RWPE2 (cell line): ENCODE measurements around the gene SMIM10L2A.
"Not testable (repeated sequence)": the region's sequence is repeated elsewhere in the genome, so short reads cannot be mapped to it uniquely, and the experiment has no call there.

Experiments
- ATAC-seq: fragments of 200-7000 bp; cut with Tn5 transposase; 3 replicates; pipeline ENCODE4 v1.9.1; 2021; ENCODE audit warnings: low read depth
- DNase-seq: peaks from one replicate; pipeline ENCODE4 v3.0.0-alpha.2; 2020; ENCODE audit warnings: low spot score
- H3K27ac ChIP-seq: fragments of 450-650 bp; 2 replicates; pipeline ENCODE4 v1.5.1; 2017; ENCODE audit warnings: mild to moderate bottlenecking; ENCODE audit not compliant: poor library complexity, severe bottlenecking
- H3K27me3 ChIP-seq: fragments of 250-450 bp; sonication (Bioruptor Pico); 2 replicates; pipeline ENCODE4 v1.5.1; 2021; ENCODE audit warnings: mild to moderate bottlenecking, moderate library complexity; ENCODE audit not compliant: insufficient read depth, poor library complexity, severe bottlenecking
- H3K36me3 ChIP-seq: fragments of 250-450 bp; sonication (Bioruptor Pico); 2 replicates; pipeline ENCODE4 v1.5.1; 2020; ENCODE audit warnings: low read depth, mild to moderate bottlenecking, moderate library complexity
- H3K4me1 ChIP-seq: fragments of 250-450 bp; sonication (Bioruptor Pico); 2 replicates; pipeline ENCODE4 v1.5.1; 2021; ENCODE audit warnings: mild to moderate bottlenecking, moderate library complexity; ENCODE audit not compliant: insufficient read depth, poor library complexity, severe bottlenecking
- H3K4me3 ChIP-seq: fragments of 250-450 bp; sonication (Bioruptor Pico); 2 replicates; pipeline ENCODE4 v1.5.1; 2021; ENCODE audit warnings: mild to moderate bottlenecking, moderate library complexity; ENCODE audit not compliant: severe bottlenecking
- H3K9me3 ChIP-seq: fragments of 250-450 bp; sonication (Bioruptor Pico); 2 replicates; pipeline ENCODE4 v1.5.1; 2021; ENCODE audit warnings: mild to moderate bottlenecking, moderate library complexity; ENCODE audit not compliant: severe bottlenecking
- TF ChIP-seq, protein P1 (sequence below): fragments of 450-650 bp; IDR thresholded peaks from one replicate; pipeline ENCODE4 v1.5.1; 2017; ENCODE audit warnings: mild to moderate bottlenecking, moderate library complexity; ENCODE audit not compliant: poor library complexity, severe bottlenecking

SMIM10L2A gene

DNA sequence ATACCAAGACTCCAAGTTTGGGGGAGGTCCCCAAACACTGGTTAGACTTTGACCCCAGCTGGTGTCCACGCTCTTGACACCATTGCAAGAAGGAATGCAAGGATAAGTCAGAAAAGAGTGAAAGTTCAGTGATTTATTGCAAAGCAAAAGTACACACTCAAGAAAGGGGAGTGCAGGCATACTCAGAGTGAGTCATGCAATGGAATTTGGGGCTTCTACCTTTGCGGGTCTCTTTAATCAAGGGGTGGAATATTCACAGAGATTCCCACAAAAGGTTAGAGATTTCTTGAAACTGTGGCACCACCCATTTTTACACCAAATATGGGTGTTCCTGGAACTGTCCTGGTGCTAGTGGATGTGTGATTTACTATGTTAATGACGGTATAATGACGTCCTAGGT, 5.2 kb upstream of the SMIM10L2A start:
- Histone ChIP-seq H3K4me1 (peaks cover 3% of the 10 kb centered on the region), H3K4me3 (no peak overlapping the region), H3K9me3 (no peaks in the 10 kb centered on the region), H3K27ac (no peak overlapping the region), H3K27me3 (no peaks in the 10 kb centered on the region), H3K36me3 (no peaks in the 10 kb centered on the region)
- no peak for DNase-seq
- TF ChIP-seq, protein P1, sequence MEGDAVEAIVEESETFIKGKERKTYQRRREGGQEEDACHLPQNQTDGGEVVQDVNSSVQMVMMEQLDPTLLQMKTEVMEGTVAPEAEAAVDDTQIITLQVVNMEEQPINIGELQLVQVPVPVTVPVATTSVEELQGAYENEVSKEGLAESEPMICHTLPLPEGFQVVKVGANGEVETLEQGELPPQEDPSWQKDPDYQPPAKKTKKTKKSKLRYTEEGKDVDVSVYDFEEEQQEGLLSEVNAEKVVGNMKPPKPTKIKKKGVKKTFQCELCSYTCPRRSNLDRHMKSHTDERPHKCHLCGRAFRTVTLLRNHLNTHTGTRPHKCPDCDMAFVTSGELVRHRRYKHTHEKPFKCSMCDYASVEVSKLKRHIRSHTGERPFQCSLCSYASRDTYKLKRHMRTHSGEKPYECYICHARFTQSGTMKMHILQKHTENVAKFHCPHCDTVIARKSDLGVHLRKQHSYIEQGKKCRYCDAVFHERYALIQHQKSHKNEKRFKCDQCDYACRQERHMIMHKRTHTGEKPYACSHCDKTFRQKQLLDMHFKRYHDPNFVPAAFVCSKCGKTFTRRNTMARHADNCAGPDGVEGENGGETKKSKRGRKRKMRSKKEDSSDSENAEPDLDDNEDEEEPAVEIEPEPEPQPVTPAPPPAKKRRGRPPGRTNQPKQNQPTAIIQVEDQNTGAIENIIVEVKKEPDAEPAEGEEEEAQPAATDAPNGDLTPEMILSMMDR, result no peak
- peak; percentile 71 for ATAC-seq

DNA sequence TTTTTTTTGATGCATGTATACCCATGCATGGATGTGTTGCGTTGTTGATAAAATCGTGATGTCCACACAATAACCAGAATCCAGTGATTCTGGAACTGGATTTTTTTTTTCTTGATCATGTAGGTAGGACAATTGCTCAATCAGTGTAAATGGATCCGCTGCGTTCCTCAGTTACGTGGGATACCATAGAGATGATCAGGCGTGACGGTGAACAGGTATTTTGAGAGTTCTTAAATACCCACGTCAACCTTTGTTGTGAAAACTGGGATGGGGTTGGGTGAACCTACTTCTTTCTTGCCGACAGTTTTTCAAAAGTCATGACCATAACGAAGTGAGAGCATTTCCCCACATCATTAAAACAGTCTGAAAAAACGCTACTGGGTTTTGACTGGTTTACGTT, 913 bp upstream of the SMIM10L2A start:
- H3K4me1 ChIP-seq, result peaks cover 3% of the 10 kb centered on the region
- H3K9me3 ChIP-seq, result no peaks in the 10 kb centered on the region
- TF ChIP-seq, protein P1, result no peak
- no peaks in the 10 kb centered on the region for H3K36me3 ChIP-seq
- H3K27ac ChIP-seq, result no peak overlapping the region
- DNase-seq (no peak), ATAC-seq (no peak)
- H3K27me3 ChIP-seq, result no peaks in the 10 kb centered on the region
- no peak overlapping the region for H3K4me3 ChIP-seq

DNA sequence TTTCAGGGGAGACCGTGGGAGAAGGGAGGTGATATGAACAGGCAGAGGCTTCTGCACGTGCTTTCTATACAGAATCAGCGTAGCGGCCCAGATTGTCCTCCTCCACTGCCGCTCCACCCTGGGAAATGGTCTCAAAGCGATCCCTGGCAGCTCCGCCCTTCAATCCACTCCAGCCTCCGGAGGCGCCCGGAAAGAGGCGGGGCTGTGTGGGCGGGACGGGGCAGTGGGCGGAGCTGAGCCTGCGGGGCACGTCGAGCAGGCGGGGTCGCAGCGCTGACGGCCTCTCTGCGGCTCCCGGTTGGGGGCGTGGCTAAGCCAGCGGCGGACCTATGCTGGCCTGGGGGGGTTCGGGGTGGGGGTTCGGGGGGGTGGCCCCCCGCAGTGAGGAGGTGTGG, 210 bp upstream of the SMIM10L2A start:
- DNase-seq, result peak; percentile 66
- H3K36me3 ChIP-seq, result no peaks in the 10 kb centered on the region
- H3K4me1 ChIP-seq, result no peaks in the 10 kb centered on the region
- no peaks in the 10 kb centered on the region for H3K9me3 ChIP-seq
- no peaks in the 10 kb centered on the region for H3K27me3 ChIP-seq
- peak; percentile 73 for ATAC-seq
- TF ChIP-seq, protein P1, result no peak
- H3K27ac ChIP-seq, result no peak overlapping the region
- H3K4me3 ChIP-seq, result peak overlapping the region; percentile 45

DNA sequence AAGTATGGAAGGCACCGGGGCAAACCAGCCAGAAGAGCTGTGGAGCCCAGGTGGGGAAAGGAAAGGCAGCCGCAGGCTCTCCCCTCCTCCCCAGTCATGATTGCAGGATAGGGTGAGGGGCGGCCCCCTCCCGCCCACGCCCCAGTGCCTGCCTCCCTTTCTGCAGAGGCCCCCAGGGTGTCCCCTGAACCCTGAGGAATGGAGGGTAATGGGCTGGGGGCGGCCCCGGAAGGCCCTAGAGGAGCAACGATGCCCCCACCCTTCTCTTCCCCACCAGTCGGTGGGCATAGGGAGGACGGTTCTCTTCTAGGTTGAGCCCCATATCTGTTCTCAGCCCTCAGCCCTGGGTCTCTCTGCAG, 1.0 kb downstream of the SMIM10L2A start:
- H3K36me3 ChIP-seq, H3K9me3 ChIP-seq, H3K27me3 ChIP-seq, H3K4me1 ChIP-seq, DNase-seq, H3K27ac ChIP-seq, ATAC-seq, H3K4me3 ChIP-seq: not testable (repeated sequence)

DNA sequence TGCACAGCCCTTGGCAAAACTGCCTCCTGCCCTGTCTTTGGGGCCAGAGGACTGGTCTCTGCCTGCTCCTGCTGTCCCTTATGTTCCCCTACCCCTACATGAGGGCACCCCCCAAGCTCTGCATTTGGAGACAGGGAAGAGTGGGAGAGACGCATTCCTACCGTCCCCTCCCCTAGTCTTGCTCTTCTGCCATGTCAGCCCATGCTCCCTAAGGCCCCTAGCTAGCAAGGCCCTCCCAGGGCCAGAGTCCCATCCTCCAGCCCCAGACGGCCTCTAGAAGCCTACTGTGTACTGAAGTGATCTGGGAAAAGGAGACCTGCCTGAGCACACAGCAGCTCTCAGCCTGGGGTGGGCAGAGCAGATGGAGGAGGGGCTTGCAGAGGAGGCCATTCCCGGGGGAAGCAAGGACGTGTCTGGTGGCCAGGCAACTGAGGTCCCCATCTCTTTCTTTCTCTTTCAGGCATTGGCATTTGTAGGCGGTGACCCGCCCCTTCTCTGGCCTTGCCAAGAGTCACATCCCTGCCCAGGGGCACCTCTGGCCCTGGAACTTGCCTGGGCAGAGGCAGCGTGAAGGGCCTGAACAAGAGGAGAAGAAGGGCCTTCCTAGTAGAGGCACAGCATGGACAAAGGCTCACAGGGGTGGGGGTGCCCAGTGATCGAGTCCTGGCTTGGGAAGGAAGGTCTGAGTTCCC, 1.6 kb downstream of the SMIM10L2A start:
- ATAC-seq, DNase-seq: not testable (repeated sequence)

DNA sequence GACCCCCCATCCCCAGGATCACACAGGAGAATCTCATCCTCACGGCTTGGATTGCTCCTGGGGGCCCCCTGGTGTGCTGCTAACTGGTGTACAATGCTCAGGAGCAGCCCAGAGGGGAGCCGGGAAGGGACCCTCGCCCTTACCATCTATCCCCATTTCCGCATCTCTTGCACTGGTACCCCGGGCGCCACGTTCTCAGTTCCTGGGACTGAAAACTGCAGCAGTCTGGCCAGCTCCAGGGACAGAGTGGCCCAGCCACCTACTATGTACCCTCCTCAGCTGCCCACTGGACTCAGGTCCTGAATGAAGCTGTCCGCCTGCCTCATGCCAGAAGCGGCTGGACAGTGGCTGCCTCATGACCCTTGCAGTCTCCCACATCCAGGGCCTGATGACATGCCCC, 2.7 kb downstream of the SMIM10L2A start:
- DNase-seq, result no peak
- TF ChIP-seq, protein P1, result no peak
- no peak for ATAC-seq
- H3K4me1 ChIP-seq, result no peaks in the 10 kb centered on the region
- no peak overlapping the region for H3K27ac ChIP-seq
- no peaks in the 10 kb centered on the region for H3K9me3 ChIP-seq
- no peak overlapping the region for H3K4me3 ChIP-seq
- no peaks in the 10 kb centered on the region for H3K36me3 ChIP-seq
- no peaks in the 10 kb centered on the region for H3K27me3 ChIP-seq

More for the DNA sequence above, 1.6 kb downstream of the SMIM10L2A start:
- H3K4me3 ChIP-seq, H3K9me3 ChIP-seq, H3K27ac ChIP-seq, H3K4me1 ChIP-seq, H3K36me3 ChIP-seq, H3K27me3 ChIP-seq: not testable (repeated sequence)
